NCI-H345 (cell line): ENCODE results near the gene NEB.

Experiments
- DNase-seq: peaks from one replicate; lab custom pipeline; 2025; lab: John Stamatoyannopoulos, UW

Gene NEB

GRCh38 chr2:151733771-151734672 is at the start of gene NEB:
NEB (minus strand) TSS chr2:151734476; CDS start chr2:151733156, 1,320 bp downstream.
- DNase-seq = peak; percentile 84

GRCh38 chr2:151783133-151783520 is 48.9 kb upstream of the NEB start:
- DNase-seq = no peak

GRCh38 chr2:151782378-151783132 is 48.3 kb upstream of the NEB start:
- no peak for DNase-seq

- no peak for DNase-seq
Observed at GRCh38 chr2:151781642-151782041, 47.4 kb upstream of the NEB start.

- DNase-seq = no peak
Observed at GRCh38 chr2:151780938-151781337, 46.7 kb upstream of the NEB start.

GRCh38 chr2:151777935-151778334 is 43.7 kb upstream of the NEB start:
- DNase-seq = no peak

GRCh38 chr2:151777487-151777886 is 43.2 kb upstream of the NEB start:
- no peak for DNase-seq

GRCh38 chr2:151776367-151776766 is 42.1 kb upstream of the NEB start:
- DNase-seq = no peak

- no peak for DNase-seq
Observed at GRCh38 chr2:151775057-151775740, 40.9 kb upstream of the NEB start.

GRCh38 chr2:151774506-151774905 is 40.2 kb upstream of the NEB start:
- no peak for DNase-seq

- DNase-seq = no peak
Observed at GRCh38 chr2:151771599-151772358, 37.5 kb upstream of the NEB start.

- no peak for DNase-seq
Observed at GRCh38 chr2:151770995-151771394, 36.7 kb upstream of the NEB start.

- DNase-seq = no peak
Observed at GRCh38 chr2:151769606-151770005, 35.3 kb upstream of the NEB start.

- no peak for DNase-seq
Observed at GRCh38 chr2:151767536-151767935, 33.3 kb upstream of the NEB start.

GRCh38 chr2:151766437-151767153 is 32.3 kb upstream of the NEB start:
- no peak for DNase-seq

- no peak for DNase-seq
Observed at GRCh38 chr2:151765760-151766410, 31.6 kb upstream of the NEB start.

- DNase-seq = no peak
Observed at GRCh38 chr2:151762694-151763093, 28.4 kb upstream of the NEB start.

GRCh38 chr2:151761687-151762086 is 27.4 kb upstream of the NEB start:
- no peak for DNase-seq

- no peak for DNase-seq
Observed at GRCh38 chr2:151761193-151761592, 26.9 kb upstream of the NEB start.

- no peak for DNase-seq
Observed at GRCh38 chr2:151760139-151760650, 25.9 kb upstream of the NEB start.
